Panc1 (cell line): ENCODE data around the gene ANKRD10. TPM values are rescaled to one million over a fixed set of nuclear protein-coding genes. Genes with fewer than 3 reads are reported as not detected.

ENCODE experiments used
- ATAC-seq: fragments of 200-7000 bp; cut with Tn5 transposase; 2 replicates; pipeline ENCODE4 v1.9.1; 2020; ENCODE audit warnings: mild to moderate bottlenecking, moderate library complexity
- BruUV-seq: library from RNA; stranded (reverse); fragments of 400-500 nt; replicated peaks from 2 replicates; lab custom pipeline; 2021; lab: Mats Ljungman, UMichigan
- CTCF ChIA-PET: fragments of 300-600 bp; sonication (Branson Sonifier 250); formaldehyde crosslinking; loops from one replicate; lab custom pipeline; 2022; ENCODE audit warnings: antibody characterized with exemption; lab: Charles Lee
- POLR2A ChIA-PET: fragments of 300-600 bp; sonication (Branson Sonifier 250); formaldehyde crosslinking; loops from one replicate; lab custom pipeline; 2022; ENCODE audit warnings: antibody characterized with exemption; lab: Charles Lee
- DNase-seq: peaks from one replicate; pipeline ENCODE4 v3.0.0-alpha.2; 2010; ENCODE audit warnings: low read depth, low spot score
- H3K27ac ChIP-seq: 2 replicates; pipeline ENCODE4 v1.5.1; 2011; ENCODE audit warnings: mild to moderate bottlenecking, low read length, inconsistent platforms
- H3K27me3 ChIP-seq: fragments of 200-500 bp; sonication (Bioruptor generic); 2 replicates; pipeline ENCODE4 v1.6.0; 2014; ENCODE audit warnings: low read length, inconsistent platforms; ENCODE audit not compliant: control insufficient read depth, insufficient read depth
- H3K36me3 ChIP-seq: fragments of 200-500 bp; sonication (Bioruptor generic); 2 replicates; pipeline ENCODE4 v1.5.1; 2014; ENCODE audit warnings: inconsistent platforms, mild to moderate bottlenecking, low read length, moderate library complexity; ENCODE audit not compliant: control insufficient read depth, insufficient read depth
- H3K4me1 ChIP-seq: 2 replicates; pipeline ENCODE4 v1.5.1; 2011; ENCODE audit warnings: inconsistent platforms, mild to moderate bottlenecking, low read length, moderate library complexity; ENCODE audit not compliant: control insufficient read depth, insufficient read depth
- H3K4me3 ChIP-seq, 2 experiments: 2 replicates each; pipeline ENCODE4 v1.5.1; 2011 to 2012; ENCODE audit warnings: low read depth in 2 of 2, low read length in 2 of 2, mild to moderate bottlenecking in 2 of 2, inconsistent platforms in 1 of 2, moderate library complexity in 1 of 2
- H3K9me3 ChIP-seq: fragments of 200-500 bp; sonication (Bioruptor generic); 2 replicates; pipeline ENCODE4 v1.5.1; 2014; ENCODE audit warnings: low read depth, mild to moderate bottlenecking, inconsistent platforms, low read length, moderate library complexity; ENCODE audit not compliant: control insufficient read depth, insufficient read depth
- POLR2AphosphoS5 ChIP-seq: IDR thresholded peaks from 2 replicates; pipeline ENCODE4 v1.6.1; 2012; ENCODE audit warnings: mild to moderate bottlenecking, low read depth, low read length, moderate library complexity
- SIN3A ChIP-seq: IDR thresholded peaks from 2 replicates; pipeline ENCODE4 v1.6.1; 2012; ENCODE audit warnings: low read depth, mild to moderate bottlenecking, low read length, moderate library complexity, borderline replicate concordance; ENCODE audit not compliant: insufficient read depth
- TCF7L2 ChIP-seq: IDR thresholded peaks from 2 replicates; pipeline ENCODE4 v1.6.1; 2011; ENCODE audit warnings: mild to moderate bottlenecking, low read depth, low read length, inconsistent platforms
- in situ Hi-C: cut with HindIII; loops from 2 replicates; pipeline ENCODE4 v1.10.0; 2016; ENCODE audit warnings: low sequenced_read_pairs, low pct_unique_long_range_greater_than_20kb
- intact Hi-C: fragments of 100-400 bp; cut with micrococcal nuclease; formaldehyde crosslinking; loops from one replicate; pipeline ENCODE4 v1.10.0; 2022; ENCODE audit not compliant: unreplicated experiment
- total RNA-seq: library from RNA; stranded (reverse); gene quantifications from one replicate; pipeline ENCODE4 v1.2.1, GENCODE V29; 2021; ENCODE audit not compliant: unreplicated experiment
- TF ChIP-seq, protein P1 (sequence below), 2 experiments: IDR thresholded peaks; 2 replicates each; pipeline ENCODE4 v1.6.1; 2011 to 2012; ENCODE audit warnings: low read depth in 2 of 2, control low read depth in 1 of 2, low read length in 1 of 2, mild to moderate bottlenecking in 1 of 2, moderate library complexity in 1 of 2; ENCODE audit not compliant: insufficient read depth in 1 of 2
- TF ChIP-seq, protein P2 (sequence below): fragments of 450-650 bp; IDR thresholded peaks from 2 replicates; pipeline ENCODE4 v1.5.1; 2017; ENCODE audit warnings: mild to moderate bottlenecking

The ANKRD10 gene
- total RNA-seq, 1 experiment from 2014 or later = 76.8 TPM

DNA sequence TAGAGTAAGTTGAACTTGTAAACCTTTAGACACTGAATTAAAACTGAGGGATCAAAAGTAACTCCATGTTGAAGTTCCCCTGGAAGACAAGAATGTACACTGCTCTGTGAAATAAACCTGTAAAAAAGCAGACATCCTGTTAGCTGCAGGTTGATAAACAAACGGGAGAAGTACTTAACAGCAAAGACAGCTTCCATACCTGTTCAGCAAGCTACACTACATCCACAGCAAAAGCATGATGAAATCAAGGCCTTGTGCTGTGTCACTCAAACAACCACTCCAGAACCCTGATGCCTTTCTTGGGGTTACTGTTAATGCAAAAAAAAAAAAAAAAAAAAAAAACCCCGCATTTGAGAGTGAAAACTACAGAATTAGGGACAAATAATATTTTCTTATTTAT is 20.8 kb downstream of the ANKRD10 start:
- in situ Hi-C loops = no loop called here
- no peak for DNase-seq
- H3K36me3 ChIP-seq = peaks cover 4% of the 10 kb centered on the region
- TF ChIP-seq SIN3A (no peak), TCF7L2 (no peak), POLR2AphosphoS5 (no peak)
- TF ChIP-seq, protein P1, sequence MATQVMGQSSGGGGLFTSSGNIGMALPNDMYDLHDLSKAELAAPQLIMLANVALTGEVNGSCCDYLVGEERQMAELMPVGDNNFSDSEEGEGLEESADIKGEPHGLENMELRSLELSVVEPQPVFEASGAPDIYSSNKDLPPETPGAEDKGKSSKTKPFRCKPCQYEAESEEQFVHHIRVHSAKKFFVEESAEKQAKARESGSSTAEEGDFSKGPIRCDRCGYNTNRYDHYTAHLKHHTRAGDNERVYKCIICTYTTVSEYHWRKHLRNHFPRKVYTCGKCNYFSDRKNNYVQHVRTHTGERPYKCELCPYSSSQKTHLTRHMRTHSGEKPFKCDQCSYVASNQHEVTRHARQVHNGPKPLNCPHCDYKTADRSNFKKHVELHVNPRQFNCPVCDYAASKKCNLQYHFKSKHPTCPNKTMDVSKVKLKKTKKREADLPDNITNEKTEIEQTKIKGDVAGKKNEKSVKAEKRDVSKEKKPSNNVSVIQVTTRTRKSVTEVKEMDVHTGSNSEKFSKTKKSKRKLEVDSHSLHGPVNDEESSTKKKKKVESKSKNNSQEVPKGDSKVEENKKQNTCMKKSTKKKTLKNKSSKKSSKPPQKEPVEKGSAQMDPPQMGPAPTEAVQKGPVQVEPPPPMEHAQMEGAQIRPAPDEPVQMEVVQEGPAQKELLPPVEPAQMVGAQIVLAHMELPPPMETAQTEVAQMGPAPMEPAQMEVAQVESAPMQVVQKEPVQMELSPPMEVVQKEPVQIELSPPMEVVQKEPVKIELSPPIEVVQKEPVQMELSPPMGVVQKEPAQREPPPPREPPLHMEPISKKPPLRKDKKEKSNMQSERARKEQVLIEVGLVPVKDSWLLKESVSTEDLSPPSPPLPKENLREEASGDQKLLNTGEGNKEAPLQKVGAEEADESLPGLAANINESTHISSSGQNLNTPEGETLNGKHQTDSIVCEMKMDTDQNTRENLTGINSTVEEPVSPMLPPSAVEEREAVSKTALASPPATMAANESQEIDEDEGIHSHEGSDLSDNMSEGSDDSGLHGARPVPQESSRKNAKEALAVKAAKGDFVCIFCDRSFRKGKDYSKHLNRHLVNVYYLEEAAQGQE (IDR thresholded peaks at IDR 0.05; ENCODE audit: insufficient read depth in 1 of 2, low read depth in 2 of 2, low read length in 1 of 2) = no peak
- TF ChIP-seq, protein P2, sequence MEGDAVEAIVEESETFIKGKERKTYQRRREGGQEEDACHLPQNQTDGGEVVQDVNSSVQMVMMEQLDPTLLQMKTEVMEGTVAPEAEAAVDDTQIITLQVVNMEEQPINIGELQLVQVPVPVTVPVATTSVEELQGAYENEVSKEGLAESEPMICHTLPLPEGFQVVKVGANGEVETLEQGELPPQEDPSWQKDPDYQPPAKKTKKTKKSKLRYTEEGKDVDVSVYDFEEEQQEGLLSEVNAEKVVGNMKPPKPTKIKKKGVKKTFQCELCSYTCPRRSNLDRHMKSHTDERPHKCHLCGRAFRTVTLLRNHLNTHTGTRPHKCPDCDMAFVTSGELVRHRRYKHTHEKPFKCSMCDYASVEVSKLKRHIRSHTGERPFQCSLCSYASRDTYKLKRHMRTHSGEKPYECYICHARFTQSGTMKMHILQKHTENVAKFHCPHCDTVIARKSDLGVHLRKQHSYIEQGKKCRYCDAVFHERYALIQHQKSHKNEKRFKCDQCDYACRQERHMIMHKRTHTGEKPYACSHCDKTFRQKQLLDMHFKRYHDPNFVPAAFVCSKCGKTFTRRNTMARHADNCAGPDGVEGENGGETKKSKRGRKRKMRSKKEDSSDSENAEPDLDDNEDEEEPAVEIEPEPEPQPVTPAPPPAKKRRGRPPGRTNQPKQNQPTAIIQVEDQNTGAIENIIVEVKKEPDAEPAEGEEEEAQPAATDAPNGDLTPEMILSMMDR = no peak
- H3K27me3 ChIP-seq = no peaks in the 10 kb centered on the region
- no peak overlapping the region for H3K27ac ChIP-seq
- H3K9me3 ChIP-seq = no peaks in the 10 kb centered on the region
- no TSS peak for BruUV-seq
- CTCF ChIA-PET = no interaction called here
- intact Hi-C loops = no loop called here
- no peak for ATAC-seq
- no peaks in the 10 kb centered on the region for H3K4me1 ChIP-seq
- POLR2A ChIA-PET = no interaction called here
- no peak overlapping the region for H3K4me3 ChIP-seq

DNA sequence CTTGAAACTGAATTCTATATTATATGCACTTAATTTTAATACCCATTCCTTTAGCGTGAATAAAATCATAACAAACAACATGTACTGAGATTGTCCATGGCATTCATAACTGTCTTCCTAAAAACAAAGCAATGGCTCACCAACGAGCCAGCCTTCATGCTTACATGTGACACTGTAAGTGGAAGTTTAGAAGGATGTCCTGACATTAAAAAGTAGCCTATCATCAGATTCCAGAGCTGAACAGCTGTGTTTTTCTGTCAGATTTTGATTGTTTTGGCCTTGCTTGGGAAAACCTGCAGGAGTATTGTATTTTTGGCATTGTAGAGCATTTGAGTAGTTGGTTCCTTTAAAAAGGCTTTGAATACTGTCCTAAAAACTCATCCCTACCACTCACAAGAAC is 21.3 kb downstream of the ANKRD10 start:
- H3K27ac ChIP-seq = no peak overlapping the region
- H3K4me3 ChIP-seq = no peak overlapping the region
- POLR2A ChIA-PET = no interaction called here
- intact Hi-C loops = no loop called here
- no peaks in the 10 kb centered on the region for H3K4me1 ChIP-seq
- peaks cover 4% of the 10 kb centered on the region for H3K36me3 ChIP-seq
- no peaks in the 10 kb centered on the region for H3K9me3 ChIP-seq
- CTCF ChIA-PET = no interaction called here
- TF ChIP-seq TCF7L2 (no peak), POLR2AphosphoS5 (no peak), SIN3A (no peak)
- TF ChIP-seq, protein P1 (IDR thresholded peaks at IDR 0.05; ENCODE audit: insufficient read depth in 1 of 2, low read depth in 2 of 2, low read length in 1 of 2) = no peak
- TF ChIP-seq, protein P2 = no peak
- DNase-seq = no peak
- H3K27me3 ChIP-seq = no peaks in the 10 kb centered on the region
- no TSS peak for BruUV-seq
- ATAC-seq = no peak
- in situ Hi-C loops = no loop called here
